ENCODE data around the gene PBRM1. TPM values are rescaled to one million over a fixed set of nuclear protein-coding genes. Genes with fewer than 3 reads are reported as not detected.
A peak's percentile ranks its signal among the peaks of the same experiment; 100 is the strongest.

The PBRM1 gene
- total and polyA plus RNA-seq, 2 of the 13 experiments (the other 11 are each of a cell fraction or from before 2014, with no cell fraction given): 10.9 to 33.2 TPM

DNA sequence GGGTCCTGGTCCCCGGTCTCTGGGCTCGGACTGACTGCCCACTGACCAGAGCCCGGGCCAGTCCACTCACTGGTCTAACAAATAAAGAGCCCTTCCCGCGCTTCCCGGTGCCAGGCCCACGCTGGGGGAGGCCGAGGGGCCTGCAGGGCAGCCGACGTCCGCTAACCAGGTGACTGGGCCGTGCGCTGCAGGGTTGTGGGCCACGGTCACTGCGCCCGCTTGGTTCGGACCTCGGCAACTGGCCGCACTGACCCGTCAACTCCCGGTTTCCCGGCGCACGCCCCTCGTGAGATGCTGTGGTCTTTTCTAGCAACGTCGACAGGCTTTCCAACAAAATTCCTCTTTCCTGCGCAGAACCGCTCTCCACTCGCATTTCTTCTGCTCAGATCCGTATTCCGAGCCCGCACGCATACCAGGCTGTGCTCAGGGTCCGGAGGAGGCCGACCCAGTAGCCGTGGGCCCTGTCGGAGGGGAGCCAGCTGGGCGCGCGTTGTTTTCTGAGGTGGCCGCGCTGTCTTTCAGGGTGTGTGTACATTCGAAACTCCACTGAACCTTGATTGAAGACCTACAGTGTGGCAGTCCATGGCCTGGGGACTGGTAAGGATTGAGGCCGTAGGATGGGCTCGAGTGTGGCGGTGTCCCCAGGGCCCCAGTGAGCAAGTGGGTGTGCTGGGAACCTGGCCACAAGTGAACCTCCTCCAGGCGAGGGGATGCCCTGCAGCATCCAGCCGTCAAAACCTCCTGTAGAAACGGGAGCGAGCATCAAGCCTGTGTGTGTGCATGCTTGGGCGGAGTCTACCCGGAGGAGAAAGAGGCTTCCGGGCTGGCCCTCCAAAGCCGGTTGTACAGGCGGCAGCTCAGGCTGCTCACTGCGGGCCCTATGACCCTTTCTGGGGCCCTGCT is 151.2 kb downstream of the PBRM1 start (continued):
- TF ChIP-seq HIC2 (CRISPR knock-in tag; IDR thresholded peaks at IDR 0.05; ENCODE audit: low read depth) (no peak), HNRNPLL (IDR thresholded peaks at IDR 0.05; ENCODE audit: low read depth, low read length, poor library complexity, severe bottlenecking) (peak; percentile 65), ZFP41 (CRISPR knock-in tag; IDR thresholded peaks at IDR 0.05; ENCODE audit: borderline replicate concordance) (no peak), ZNF496 (CRISPR knock-in tag; IDR thresholded peaks at IDR 0.05; ENCODE audit: insufficient replicate concordance) (no peak), ZNF101 (CRISPR knock-in tag; IDR thresholded peaks at IDR 0.05; ENCODE audit: borderline replicate concordance, low read depth) (no peak), CBX2 (IDR thresholded peaks at IDR 0.05; ENCODE audit: low read depth, low read length) (no peak), CBX2 (CRISPR knock-in tag; IDR thresholded peaks at IDR 0.05; ENCODE audit: low read depth) (no peak), CREM (IDR thresholded peaks at IDR 0.05) (no peak), CREM (CRISPR knock-in tag; IDR thresholded peaks at IDR 0.05) (no peak), ZSCAN12 (CRISPR knock-in tag; IDR thresholded peaks at IDR 0.05) (0 out of 2 replicates have a peak, but pooled peaks have one; percentile 12), ZNF556 (CRISPR knock-in tag; IDR thresholded peaks at IDR 0.05; ENCODE audit: borderline replicate concordance) (no peak), POGK (CRISPR knock-in tag; conservative IDR thresholded peaks at IDR 0.05) (no peak), TSC22D2 (CRISPR knock-in tag; IDR thresholded peaks at IDR 0.05; ENCODE audit: borderline replicate concordance) (no peak), NFE2 (CRISPR knock-in tag; IDR thresholded peaks at IDR 0.05) (no peak), CC2D1A (CRISPR knock-in tag; IDR thresholded peaks at IDR 0.05) (no peak), ZNF768 (CRISPR knock-in tag; IDR thresholded peaks at IDR 0.05) (no peak), ZNF597 (CRISPR knock-in tag; IDR thresholded peaks at IDR 0.05) (no peak), ZNF136 (CRISPR knock-in tag; IDR thresholded peaks at IDR 0.05; ENCODE audit: low read depth) (0 out of 2 replicates have a peak, but pooled peaks have one; percentile 77), ZNF746 (CRISPR knock-in tag; IDR thresholded peaks at IDR 0.05) (no peak), HOXA5 (CRISPR knock-in tag; IDR thresholded peaks at IDR 0.05) (0 out of 2 replicates have a peak, but pooled peaks have one; percentile 42), TBL1XR1 (IDR thresholded peaks at IDR 0.05; ENCODE audit: borderline replicate concordance, low read length, partially characterized antibody) (no peak), CREB3 (CRISPR knock-in tag; IDR thresholded peaks at IDR 0.05) (peak; percentile 71; the same call in 1 of the 2 replicates)
- TF ChIP-seq, protein P1, sequence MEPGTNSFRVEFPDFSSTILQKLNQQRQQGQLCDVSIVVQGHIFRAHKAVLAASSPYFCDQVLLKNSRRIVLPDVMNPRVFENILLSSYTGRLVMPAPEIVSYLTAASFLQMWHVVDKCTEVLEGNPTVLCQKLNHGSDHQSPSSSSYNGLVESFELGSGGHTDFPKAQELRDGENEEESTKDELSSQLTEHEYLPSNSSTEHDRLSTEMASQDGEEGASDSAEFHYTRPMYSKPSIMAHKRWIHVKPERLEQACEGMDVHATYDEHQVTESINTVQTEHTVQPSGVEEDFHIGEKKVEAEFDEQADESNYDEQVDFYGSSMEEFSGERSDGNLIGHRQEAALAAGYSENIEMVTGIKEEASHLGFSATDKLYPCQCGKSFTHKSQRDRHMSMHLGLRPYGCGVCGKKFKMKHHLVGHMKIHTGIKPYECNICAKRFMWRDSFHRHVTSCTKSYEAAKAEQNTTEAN (CRISPR knock-in tag; conservative IDR thresholded peaks at IDR 0.05): no peak
